ENCODE data around the gene ARHGAP22. TPM values are rescaled to one million over a fixed set of nuclear protein-coding genes. Genes with fewer than 3 reads are reported as not detected.
A peak's percentile ranks its signal among the peaks of the same experiment; 100 is the strongest.

Gene ARHGAP22
- total RNA-seq, 1 donor: 45.6 TPM

DNA sequence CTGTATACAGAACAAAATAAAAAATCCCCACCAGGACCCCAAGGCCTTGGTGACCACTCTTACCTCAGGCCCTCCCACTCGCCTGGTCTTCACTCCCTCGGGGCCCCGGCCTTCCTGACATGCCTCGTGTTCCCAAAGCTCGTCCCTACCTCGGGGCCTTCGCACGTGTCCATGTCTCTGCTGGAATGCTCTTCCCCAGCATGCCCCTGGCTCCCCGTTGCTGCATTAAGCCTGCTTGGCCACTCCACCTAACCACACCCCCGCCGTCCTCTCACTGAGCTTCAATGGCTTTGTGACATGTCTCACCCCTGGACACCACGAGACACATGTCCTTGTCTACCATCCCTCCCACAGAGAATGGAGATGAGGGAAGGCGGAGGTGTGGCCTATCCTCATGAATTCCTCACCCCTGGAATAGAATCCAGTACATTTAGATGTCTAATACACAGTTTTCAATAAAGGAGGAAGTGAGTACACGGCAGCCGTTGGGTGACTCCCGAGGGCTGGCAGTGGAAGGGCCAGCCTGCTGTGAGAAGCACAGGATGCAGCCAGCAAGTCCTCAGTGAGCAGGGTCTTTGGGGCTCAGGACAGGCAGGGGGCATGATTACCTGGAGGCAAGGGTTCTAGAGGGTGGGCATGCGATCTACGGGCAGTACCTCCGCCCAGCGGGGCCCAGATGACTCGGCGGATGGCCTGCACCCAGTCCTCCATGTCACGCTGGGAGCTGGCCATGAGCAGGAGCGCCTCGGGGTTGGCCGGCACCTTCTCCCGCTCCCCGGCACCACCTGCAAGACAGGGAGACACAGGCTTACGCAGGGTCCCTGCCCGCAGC, 125.7 kb downstream of the ARHGAP22 start:
- TF ChIP-seq, protein P1, sequence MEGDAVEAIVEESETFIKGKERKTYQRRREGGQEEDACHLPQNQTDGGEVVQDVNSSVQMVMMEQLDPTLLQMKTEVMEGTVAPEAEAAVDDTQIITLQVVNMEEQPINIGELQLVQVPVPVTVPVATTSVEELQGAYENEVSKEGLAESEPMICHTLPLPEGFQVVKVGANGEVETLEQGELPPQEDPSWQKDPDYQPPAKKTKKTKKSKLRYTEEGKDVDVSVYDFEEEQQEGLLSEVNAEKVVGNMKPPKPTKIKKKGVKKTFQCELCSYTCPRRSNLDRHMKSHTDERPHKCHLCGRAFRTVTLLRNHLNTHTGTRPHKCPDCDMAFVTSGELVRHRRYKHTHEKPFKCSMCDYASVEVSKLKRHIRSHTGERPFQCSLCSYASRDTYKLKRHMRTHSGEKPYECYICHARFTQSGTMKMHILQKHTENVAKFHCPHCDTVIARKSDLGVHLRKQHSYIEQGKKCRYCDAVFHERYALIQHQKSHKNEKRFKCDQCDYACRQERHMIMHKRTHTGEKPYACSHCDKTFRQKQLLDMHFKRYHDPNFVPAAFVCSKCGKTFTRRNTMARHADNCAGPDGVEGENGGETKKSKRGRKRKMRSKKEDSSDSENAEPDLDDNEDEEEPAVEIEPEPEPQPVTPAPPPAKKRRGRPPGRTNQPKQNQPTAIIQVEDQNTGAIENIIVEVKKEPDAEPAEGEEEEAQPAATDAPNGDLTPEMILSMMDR (IDR thresholded peaks at IDR 0.05; ENCODE audit: extremely low read depth, low read depth, low read length): no peak
- DNase-seq (ENCODE audit: insufficient read length, low spot score, missing footprints): peak; percentile 69
- Histone ChIP-seq H3K27ac (ENCODE audit: low read depth, low read length) (no peak overlapping the region), H3K4me1 (ENCODE audit: insufficient read depth, low read length) (peaks cover 5% of the 10 kb centered on the region), H4K20me1 (ENCODE audit: insufficient read depth, low read length) (peaks cover 21% of the 10 kb centered on the region), H3K4me3 (ENCODE audit: insufficient read depth, low read length) (no peak overlapping the region), H2AFZ (ENCODE audit: low read length) (no peak overlapping the region), H3K79me2 (ENCODE audit: insufficient read depth, low read length) (peaks cover 98% of the 10 kb centered on the region), H3K4me2 (ENCODE audit: insufficient read depth, low read length) (no peak overlapping the region), H3K36me3 (ENCODE audit: insufficient read depth, low read length) (peaks cover 39% of the 10 kb centered on the region), H3K9me3 (ENCODE audit: low read depth, low read length) (no peaks in the 10 kb centered on the region), H3K27me3 (ENCODE audit: insufficient read depth, low read length) (no peaks in the 10 kb centered on the region)

DNA sequence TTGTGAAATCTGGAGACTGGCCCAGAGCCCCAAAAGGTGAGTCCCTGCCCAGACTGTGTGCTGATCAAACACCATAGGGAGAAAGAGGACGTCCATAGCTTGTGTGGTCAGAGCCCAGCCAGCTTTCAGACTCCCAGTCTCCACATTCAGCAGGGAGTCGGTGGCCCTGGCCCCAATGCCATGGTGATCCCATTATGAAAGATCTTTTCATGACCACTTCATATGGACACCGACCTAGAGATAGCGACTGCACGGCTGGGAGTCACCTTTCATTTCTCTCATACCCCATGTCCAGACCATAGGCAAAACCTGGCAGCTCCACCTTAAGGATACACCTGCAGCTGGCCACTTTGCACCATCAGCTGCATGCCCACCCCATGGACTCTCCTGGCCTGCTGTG, 126.4 kb downstream of the ARHGAP22 start:
- Histone ChIP-seq H3K9me3 (ENCODE audit: low read depth, low read length) (no peaks in the 10 kb centered on the region), H4K20me1 (ENCODE audit: insufficient read depth, low read length) (peaks cover 21% of the 10 kb centered on the region), H3K4me2 (ENCODE audit: insufficient read depth, low read length) (no peak overlapping the region), H3K4me3 (ENCODE audit: insufficient read depth, low read length) (no peak overlapping the region), H3K36me3 (ENCODE audit: insufficient read depth, low read length) (peaks cover 45% of the 10 kb centered on the region), H3K79me2 (ENCODE audit: insufficient read depth, low read length) (peaks cover 97% of the 10 kb centered on the region), H3K27ac (ENCODE audit: low read depth, low read length) (no peak overlapping the region), H3K27me3 (ENCODE audit: insufficient read depth, low read length) (no peaks in the 10 kb centered on the region), H2AFZ (ENCODE audit: low read length) (no peak overlapping the region), H3K4me1 (ENCODE audit: insufficient read depth, low read length) (peaks cover 5% of the 10 kb centered on the region)
- TF ChIP-seq, protein P1 (IDR thresholded peaks at IDR 0.05; ENCODE audit: extremely low read depth, low read depth, low read length): no peak
- no peak for DNase-seq (ENCODE audit: insufficient read length, low spot score, missing footprints)

DNA sequence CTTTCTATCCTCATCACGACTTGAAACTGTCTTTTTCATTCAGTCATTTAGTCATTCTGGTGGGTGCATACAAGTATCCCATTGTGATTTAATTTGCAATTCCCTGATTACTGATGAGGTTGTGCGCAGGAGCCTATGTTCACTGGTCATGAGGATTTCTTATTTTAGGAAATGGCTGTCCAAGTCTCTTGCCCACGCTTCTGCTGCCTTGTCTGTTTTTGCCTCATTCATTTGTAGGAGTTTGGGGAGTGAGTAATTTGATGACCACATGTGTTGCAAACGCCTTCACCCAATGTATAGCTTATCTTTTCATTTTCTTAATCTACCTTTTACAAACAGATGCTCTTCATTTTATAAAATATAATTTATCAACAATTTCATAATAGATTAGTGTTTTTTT, 127.3 kb downstream of the ARHGAP22 start:
- no peak overlapping the region for H3K4me2 ChIP-seq (ENCODE audit: insufficient read depth, low read length)
- H4K20me1 ChIP-seq (ENCODE audit: insufficient read depth, low read length): peaks cover 21% of the 10 kb centered on the region
- no peak for DNase-seq (ENCODE audit: insufficient read length, low spot score, missing footprints)
- H3K27ac ChIP-seq (ENCODE audit: low read depth, low read length): peak overlapping the region; percentile 5
- peaks cover 97% of the 10 kb centered on the region for H3K79me2 ChIP-seq (ENCODE audit: insufficient read depth, low read length)
- H3K4me3 ChIP-seq (ENCODE audit: insufficient read depth, low read length): no peak overlapping the region
- no peak overlapping the region for H2AFZ ChIP-seq (ENCODE audit: low read length)
- H3K36me3 ChIP-seq (ENCODE audit: insufficient read depth, low read length): peaks cover 51% of the 10 kb centered on the region
- H3K27me3 ChIP-seq (ENCODE audit: insufficient read depth, low read length): no peaks in the 10 kb centered on the region
- no peaks in the 10 kb centered on the region for H3K9me3 ChIP-seq (ENCODE audit: low read depth, low read length)
- H3K4me1 ChIP-seq (ENCODE audit: insufficient read depth, low read length): peaks cover 5% of the 10 kb centered on the region
- TF ChIP-seq, protein P1 (IDR thresholded peaks at IDR 0.05; ENCODE audit: extremely low read depth, low read depth, low read length): no peak

DNA sequence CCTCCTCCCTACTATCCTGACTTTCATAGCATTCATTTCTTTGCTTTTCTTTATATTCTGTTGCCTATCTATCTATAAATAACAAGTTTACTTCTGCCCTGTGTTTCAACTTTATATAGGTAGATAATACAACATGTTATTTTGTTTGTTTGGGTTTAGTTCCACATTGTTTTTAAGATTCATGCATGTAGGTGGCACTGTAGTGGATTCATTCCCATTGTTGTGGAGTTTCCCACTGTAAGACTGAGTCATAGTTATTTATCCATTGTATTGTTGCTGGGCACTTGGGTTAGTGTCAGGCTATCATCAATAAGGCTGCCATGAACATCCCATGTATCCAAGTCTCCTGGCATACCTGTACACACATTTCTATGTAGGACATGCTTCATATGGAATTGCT, 127.7 kb downstream of the ARHGAP22 start:
- peaks cover 51% of the 10 kb centered on the region for H3K36me3 ChIP-seq (ENCODE audit: insufficient read depth, low read length)
- peaks cover 21% of the 10 kb centered on the region for H4K20me1 ChIP-seq (ENCODE audit: insufficient read depth, low read length)
- peaks cover 95% of the 10 kb centered on the region for H3K79me2 ChIP-seq (ENCODE audit: insufficient read depth, low read length)
- H3K27me3 ChIP-seq (ENCODE audit: insufficient read depth, low read length): no peaks in the 10 kb centered on the region
- no peaks in the 10 kb centered on the region for H3K9me3 ChIP-seq (ENCODE audit: low read depth, low read length)
- H3K4me2 ChIP-seq (ENCODE audit: insufficient read depth, low read length): no peak overlapping the region
- peaks cover 5% of the 10 kb centered on the region for H3K4me1 ChIP-seq (ENCODE audit: insufficient read depth, low read length)
- H2AFZ ChIP-seq (ENCODE audit: low read length): no peak overlapping the region
- peak overlapping the region; percentile 5 for H3K27ac ChIP-seq (ENCODE audit: low read depth, low read length)
- no peak for DNase-seq (ENCODE audit: insufficient read length, low spot score, missing footprints)
- TF ChIP-seq, protein P1 (IDR thresholded peaks at IDR 0.05; ENCODE audit: extremely low read depth, low read depth, low read length): no peak
- H3K4me3 ChIP-seq (ENCODE audit: insufficient read depth, low read length): no peak overlapping the region
